ENCODE measurements around the gene KLHDC4. TPM values are rescaled to one million over a fixed set of nuclear protein-coding genes. Genes with fewer than 3 reads are reported as not detected.

KLHDC4 gene
- total RNA-seq, 1 donor from 2014 or later: 29.8 TPM

- peaks cover 45% of the 10 kb centered on the region for H4K20me1 ChIP-seq (ENCODE audit: insufficient read depth, low read length)
- peak overlapping the region; percentile 49 for H3K9ac ChIP-seq (ENCODE audit: low read length)
- H2AFZ ChIP-seq (ENCODE audit: low read depth, low read length): no peak overlapping the region
- H3K27ac ChIP-seq (ENCODE audit: low read depth, low read length): no peak overlapping the region
- H3K4me1 Mint-ChIP-seq (ENCODE audit: low read depth, unreplicated experiment): peaks cover 45% of the 10 kb centered on the region
- H3K4me3 ChIP-seq (ENCODE audit: insufficient read depth, low read depth, low read length): peak overlapping the region; percentile 6
- DNase-seq (ENCODE audit: low read depth) (peak; percentile 94), FAIRE-seq (no peak)
- H3K27me3 ChIP-seq (ENCODE audit: insufficient read depth, low read length): no peaks in the 10 kb centered on the region
- H3K36me3 ChIP-seq (ENCODE audit: insufficient read depth, low read length): no peaks in the 10 kb centered on the region
- no peaks in the 10 kb centered on the region for H3K27me3 Mint-ChIP-seq (ENCODE audit: low read depth, unreplicated experiment)
- H3K9me3 ChIP-seq (ENCODE audit: insufficient read depth, low read depth, low read length): no peaks in the 10 kb centered on the region
- peak overlapping the region; percentile 9 for H3K27ac Mint-ChIP-seq (ENCODE audit: unreplicated experiment)
- peaks cover 6% of the 10 kb centered on the region for H3K9me3 Mint-ChIP-seq (ENCODE audit: unreplicated experiment)
- H3K4me1 ChIP-seq (ENCODE audit: insufficient read depth, low read length): peaks cover 24% of the 10 kb centered on the region
- no peak for TF ChIP-seq EZH2 (IDR thresholded peaks at IDR 0.05; ENCODE audit: insufficient read depth, low read length)
- peak overlapping the region; percentile 0 for H3K4me3 Mint-ChIP-seq (ENCODE audit: unreplicated experiment)
- H3K79me2 ChIP-seq (ENCODE audit: insufficient read depth, low read length): peaks cover 11% of the 10 kb centered on the region
- peak overlapping the region; percentile 66 for H3K4me2 ChIP-seq (ENCODE audit: low read length)
- H3K36me3 Mint-ChIP-seq (ENCODE audit: low read depth, unreplicated experiment): peaks cover 48% of the 10 kb centered on the region
These were observed 42.6 kb downstream of the KLHDC4 start for GRCh38 chr16:87723226-87723623.

- Histone ChIP-seq H3K27me3 (ENCODE audit: insufficient read depth, low read length) (no peaks in the 10 kb centered on the region), H3K4me1 (ENCODE audit: insufficient read depth, low read length) (peaks cover 19% of the 10 kb centered on the region), H3K79me2 (ENCODE audit: insufficient read depth, low read length) (peaks cover 11% of the 10 kb centered on the region), H3K9me3 (ENCODE audit: insufficient read depth, low read depth, low read length) (no peaks in the 10 kb centered on the region), H2AFZ (ENCODE audit: low read depth, low read length) (no peak overlapping the region), H4K20me1 (ENCODE audit: insufficient read depth, low read length) (peaks cover 45% of the 10 kb centered on the region), H3K4me2 (ENCODE audit: low read length) (peak overlapping the region; percentile 66), H3K9ac (ENCODE audit: low read length) (peak overlapping the region; percentile 49), H3K4me3 (ENCODE audit: insufficient read depth, low read depth, low read length) (peak overlapping the region; percentile 6), H3K36me3 (ENCODE audit: insufficient read depth, low read length) (no peaks in the 10 kb centered on the region), H3K27ac (ENCODE audit: low read depth, low read length) (no peak overlapping the region)
- Mint-ChIP-seq H3K9me3 (ENCODE audit: unreplicated experiment) (peaks cover 6% of the 10 kb centered on the region), H3K4me3 (ENCODE audit: unreplicated experiment) (peak overlapping the region; percentile 4), H3K27ac (ENCODE audit: unreplicated experiment) (no peak overlapping the region), H3K36me3 (ENCODE audit: low read depth, unreplicated experiment) (peaks cover 49% of the 10 kb centered on the region), H3K27me3 (ENCODE audit: low read depth, unreplicated experiment) (no peaks in the 10 kb centered on the region), H3K4me1 (ENCODE audit: low read depth, unreplicated experiment) (peaks cover 41% of the 10 kb centered on the region)
- TF ChIP-seq CTCF (IDR thresholded peaks at IDR 0.05; ENCODE audit: insufficient read depth, low read depth, low read length) (no peak), EZH2 (IDR thresholded peaks at IDR 0.05; ENCODE audit: insufficient read depth, low read length) (no peak)
- FAIRE-seq (no peak), DNase-seq (ENCODE audit: low read depth) (no peak)
These were observed 43.1 kb downstream of the KLHDC4 start for GRCh38 chr16:87722590-87723225.

GRCh38 chr16:87721622-87722585 lies 43.9 kb downstream of the KLHDC4 start:
- Mint-ChIP-seq H3K27ac (ENCODE audit: unreplicated experiment) (no peak overlapping the region), H3K27me3 (ENCODE audit: low read depth, unreplicated experiment) (no peaks in the 10 kb centered on the region), H3K4me1 (ENCODE audit: low read depth, unreplicated experiment) (peaks cover 34% of the 10 kb centered on the region), H3K36me3 (ENCODE audit: low read depth, unreplicated experiment) (peaks cover 50% of the 10 kb centered on the region), H3K9me3 (ENCODE audit: unreplicated experiment) (peaks cover 6% of the 10 kb centered on the region), H3K4me3 (ENCODE audit: unreplicated experiment) (peak overlapping the region; percentile 4)
- Histone ChIP-seq H3K27ac (ENCODE audit: low read depth, low read length) (no peak overlapping the region), H3K4me1 (ENCODE audit: insufficient read depth, low read length) (peaks cover 15% of the 10 kb centered on the region), H2AFZ (ENCODE audit: low read depth, low read length) (no peak overlapping the region), H3K27me3 (ENCODE audit: insufficient read depth, low read length) (no peaks in the 10 kb centered on the region), H3K9me3 (ENCODE audit: insufficient read depth, low read depth, low read length) (no peaks in the 10 kb centered on the region), H3K9ac (ENCODE audit: low read length) (no peak overlapping the region), H3K4me2 (ENCODE audit: low read length) (no peak overlapping the region), H3K79me2 (ENCODE audit: insufficient read depth, low read length) (peaks cover 11% of the 10 kb centered on the region), H4K20me1 (ENCODE audit: insufficient read depth, low read length) (peaks cover 41% of the 10 kb centered on the region), H3K36me3 (ENCODE audit: insufficient read depth, low read length) (no peaks in the 10 kb centered on the region), H3K4me3 (ENCODE audit: insufficient read depth, low read depth, low read length) (no peak overlapping the region)
- no peak for DNase-seq (ENCODE audit: low read depth)
- no peak for FAIRE-seq
- no peak for TF ChIP-seq CTCF (IDR thresholded peaks at IDR 0.05; ENCODE audit: insufficient read depth, low read depth, low read length)
- no peak for TF ChIP-seq EZH2 (IDR thresholded peaks at IDR 0.05; ENCODE audit: insufficient read depth, low read length)

All from astrocyte (in vitro differentiated cells and primary cell).